GM10248 (cell line): ENCODE results near the gene ZBTB47.

Experiments
- CTCF ChIA-PET: fragments of 300-600 bp; sonication (Branson Sonifier 250); formaldehyde crosslinking; extraction: SDS; loops from one replicate; lab custom pipeline; 2021; ENCODE audit warnings: antibody characterized with exemption; lab: Yijun Ruan, JAX
- POLR2A ChIA-PET: fragments of 350-650 bp; sonication (Branson Sonifier 250); formaldehyde crosslinking; extraction: SDS; loops from one replicate; lab custom pipeline; 2020; ENCODE audit warnings: antibody characterized with exemption; lab: Yijun Ruan, JAX
- DNase-seq: peaks from one replicate; pipeline ENCODE4 v3.0.0; 2012; ENCODE audit errors: extremely low spot score
- TF ChIP-seq, protein P1 (sequence below): IDR thresholded peaks from 2 replicates; pipeline ENCODE4 v1.5.1; 2012; ENCODE audit warnings: mild to moderate bottlenecking, low read depth; ENCODE audit errors: extremely low read depth, missing control alignments, control extremely low read depth

ZBTB47 gene

GRCh38 chr3:42613462-42613861, 40.0 kb upstream of the ZBTB47 start:
- DNase-seq, result no peak
- ChIA-PET CTCF (interaction anchor here (0.7 to 4.0 kb wide), 11 partner anchors 9 to 66 kb away, joined by 3 to 30 read pairs (median 6); partner anchors contain the start of genes NKTR and SEC22C), POLR2A (interaction anchor here (1.9 kb wide), 1 partner anchor 13 kb away, joined by 4 read pairs; the partner anchor contains the start of gene NKTR)
- TF ChIP-seq, protein P1, sequence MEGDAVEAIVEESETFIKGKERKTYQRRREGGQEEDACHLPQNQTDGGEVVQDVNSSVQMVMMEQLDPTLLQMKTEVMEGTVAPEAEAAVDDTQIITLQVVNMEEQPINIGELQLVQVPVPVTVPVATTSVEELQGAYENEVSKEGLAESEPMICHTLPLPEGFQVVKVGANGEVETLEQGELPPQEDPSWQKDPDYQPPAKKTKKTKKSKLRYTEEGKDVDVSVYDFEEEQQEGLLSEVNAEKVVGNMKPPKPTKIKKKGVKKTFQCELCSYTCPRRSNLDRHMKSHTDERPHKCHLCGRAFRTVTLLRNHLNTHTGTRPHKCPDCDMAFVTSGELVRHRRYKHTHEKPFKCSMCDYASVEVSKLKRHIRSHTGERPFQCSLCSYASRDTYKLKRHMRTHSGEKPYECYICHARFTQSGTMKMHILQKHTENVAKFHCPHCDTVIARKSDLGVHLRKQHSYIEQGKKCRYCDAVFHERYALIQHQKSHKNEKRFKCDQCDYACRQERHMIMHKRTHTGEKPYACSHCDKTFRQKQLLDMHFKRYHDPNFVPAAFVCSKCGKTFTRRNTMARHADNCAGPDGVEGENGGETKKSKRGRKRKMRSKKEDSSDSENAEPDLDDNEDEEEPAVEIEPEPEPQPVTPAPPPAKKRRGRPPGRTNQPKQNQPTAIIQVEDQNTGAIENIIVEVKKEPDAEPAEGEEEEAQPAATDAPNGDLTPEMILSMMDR, result peak; percentile 19

DNA sequence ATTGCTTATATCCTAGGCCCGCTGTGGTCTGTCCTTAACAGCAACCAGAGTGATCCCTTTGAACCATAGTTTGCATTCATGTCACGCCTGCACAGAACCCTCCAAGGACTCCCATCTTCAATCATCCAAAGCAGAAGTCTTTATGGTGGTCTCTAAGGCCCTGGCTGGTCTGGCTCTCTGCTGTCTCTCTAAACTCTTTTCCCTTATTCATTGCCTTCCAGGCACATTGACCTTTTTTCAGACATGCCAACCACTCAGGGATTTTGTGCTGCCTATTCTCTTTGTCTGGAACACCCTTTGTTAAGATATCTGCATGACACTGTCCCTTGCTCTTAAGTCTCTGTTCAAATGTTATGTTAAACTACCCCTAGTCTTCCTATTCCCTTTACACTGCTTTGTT, 21.9 kb upstream of the ZBTB47 start:
- no peak for DNase-seq
- CTCF ChIA-PET, result interaction anchor here (1.0 kb wide), 2 partner anchors 9 to 11 kb away, joined by 3 read pairs; no protein-coding TSS in a partner anchor
- TF ChIP-seq, protein P1, result no peak

GRCh38 chr3:42632146-42632545, 21.4 kb upstream of the ZBTB47 start:
- POLR2A ChIA-PET, result no interaction called here

More for the DNA sequence above, 21.9 kb upstream of the ZBTB47 start:
- POLR2A ChIA-PET, result no interaction called here

DNA sequence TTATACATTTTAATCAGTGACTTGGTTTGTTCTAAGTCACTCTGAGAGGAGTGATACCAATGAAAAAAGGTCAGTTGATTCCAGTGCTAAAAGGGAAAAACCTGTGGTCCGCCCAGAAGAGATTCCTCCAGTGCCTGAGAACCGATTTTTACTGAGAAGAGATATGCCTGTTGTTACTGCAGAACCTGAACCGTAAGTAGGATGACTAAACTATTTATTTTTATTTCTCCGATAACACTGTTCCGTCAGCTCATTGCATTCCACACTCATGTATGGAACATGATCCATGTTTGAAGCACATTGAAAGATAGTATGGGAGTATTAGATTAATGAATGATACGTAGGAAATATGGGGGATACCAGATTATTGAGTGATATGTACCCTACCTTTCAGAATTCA, 20.0 kb upstream of the ZBTB47 start:
- ChIA-PET CTCF (interaction anchor here (1.0 to 1.4 kb wide), 2 partner anchors 21 to 37 kb away, joined by 3 to 4 read pairs; no protein-coding TSS in a partner anchor), POLR2A (no interaction called here)
- TF ChIP-seq, protein P1, result no peak
- DNase-seq, result no peak

More at GRCh38 chr3:42632146-42632545, 21.4 kb upstream of the ZBTB47 start:
- CTCF ChIA-PET, result no interaction called here
- TF ChIP-seq, protein P1, result no peak
- DNase-seq, result no peak

DNA sequence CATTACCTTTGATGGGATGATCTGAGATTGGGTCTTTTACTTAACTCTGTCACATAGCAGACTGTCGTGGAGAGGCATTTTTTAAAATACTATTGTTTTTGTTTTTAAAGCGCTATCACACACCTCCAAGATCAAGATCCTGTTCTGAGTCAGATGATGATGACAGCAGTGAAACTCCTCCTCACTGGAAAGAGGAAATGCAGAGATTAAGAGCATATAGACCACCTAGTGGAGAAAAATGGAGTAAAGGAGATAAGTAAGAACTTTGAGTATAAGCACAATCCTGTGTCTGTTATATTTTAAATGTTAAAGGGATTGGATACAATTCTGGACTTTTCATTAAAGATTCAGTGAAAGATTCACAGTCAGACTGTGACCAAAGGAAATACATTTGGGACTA, 18.4 kb upstream of the ZBTB47 start:
- no peak for DNase-seq
- CTCF ChIA-PET, result interaction anchor here (1.6 kb wide), 1 partner anchor 14 kb away, joined by 5 read pairs; no protein-coding TSS in a partner anchor
- TF ChIP-seq, protein P1, result peak; percentile 13
- POLR2A ChIA-PET, result no interaction called here

DNA sequence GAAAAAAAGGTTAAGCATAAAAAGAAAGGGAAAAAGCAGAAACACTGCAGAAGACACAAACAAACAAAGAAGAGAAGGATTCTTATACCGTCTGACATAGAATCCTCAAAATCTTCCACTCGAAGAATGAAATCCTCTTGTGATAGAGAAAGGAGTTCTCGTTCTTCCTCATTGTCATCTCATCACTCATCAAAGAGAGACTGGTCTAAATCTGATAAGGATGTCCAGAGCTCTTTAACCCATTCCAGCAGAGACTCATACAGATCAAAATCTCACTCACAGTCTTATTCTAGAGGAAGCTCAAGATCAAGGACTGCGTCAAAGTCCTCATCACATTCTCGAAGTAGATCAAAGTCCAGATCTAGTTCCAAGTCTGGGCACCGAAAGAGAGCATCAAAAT, 16.5 kb upstream of the ZBTB47 start:
- TF ChIP-seq, protein P1, result no peak
- no peak for DNase-seq
- ChIA-PET POLR2A (no interaction called here), CTCF (interaction anchor here (0.9 to 2.5 kb wide), 12 partner anchors 9 to 88 kb away, joined by 3 to 8 read pairs (median 4); partner anchors contain the start of gene SEC22C)
